Activated B cell treated with CpG ODN at 0.5 μM for 24 hours (primary cell): Measurements from ENCODE around the gene KCND2. TPM values are rescaled to one million over a fixed set of nuclear protein-coding genes. Genes with fewer than 3 reads are reported as not detected.

Source experiments
- ATAC-seq: fragments of 200-7000 bp; cut with Tn5 transposase; one replicate; pipeline ENCODE4 v1.10.0; 2021; ENCODE audit warnings: low read depth, mild to moderate bottlenecking, moderate library complexity
- CTCF ChIA-PET: fragments of 350-600 bp; sonication (Branson Sonifier 250); formaldehyde crosslinking; loops from one replicate; lab custom pipeline; 2021; ENCODE audit warnings: antibody characterized with exemption; lab: Charles Lee
- POLR2A ChIA-PET: fragments of 350-600 bp; sonication (Branson Sonifier 250); formaldehyde crosslinking; loops from one replicate; lab custom pipeline; 2021; ENCODE audit warnings: antibody characterized with exemption; lab: Charles Lee
- DNase-seq: peaks from one replicate; pipeline ENCODE4 v3.0.0; 2022
- H3K27ac Mint-ChIP-seq: one replicate; pipeline ENCODE4 v1.8.0; 2020; ENCODE audit warnings: mixed read lengths
- H3K27me3 Mint-ChIP-seq: one replicate; pipeline ENCODE4 v1.8.0; 2021; ENCODE audit warnings: mixed read lengths
- H3K36me3 Mint-ChIP-seq: one replicate; pipeline ENCODE4 v1.8.0; 2021; ENCODE audit warnings: low read depth, mixed read lengths
- H3K4me1 Mint-ChIP-seq: one replicate; pipeline ENCODE4 v1.8.0; 2021; ENCODE audit warnings: mixed read lengths
- H3K4me3 Mint-ChIP-seq: one replicate; pipeline ENCODE4 v1.8.0; 2020; ENCODE audit warnings: mild to moderate bottlenecking, mixed read lengths
- H3K9me3 Mint-ChIP-seq: one replicate; pipeline ENCODE4 v1.8.0; 2020; ENCODE audit warnings: mixed read lengths
- intact Hi-C: fragments of 100-400 bp; cut with micrococcal nuclease; formaldehyde crosslinking; loops from one replicate; pipeline ENCODE4 v1.15.1; 2024
- total RNA-seq: library from RNA; stranded (reverse); gene quantifications from 2 replicates; pipeline ENCODE4 v1.2.3, GENCODE V29; 2022
- TF ChIP-seq, protein P1 (sequence below): fragments of 200-600 bp; IDR thresholded peaks from one replicate; pipeline ENCODE4 v1.8.0; 2022; ENCODE audit warnings: antibody characterized with exemption, mild to moderate bottlenecking

KCND2 gene
- total RNA-seq, 1 donor from 2014 or later, result not detected

GRCh38 chr7:120703585-120704240 is 430.7 kb downstream of the KCND2 start:
- Mint-ChIP-seq H3K27ac (no peak overlapping the region), H3K4me1 (no peaks in the 10 kb centered on the region), H3K4me3 (no peak overlapping the region), H3K36me3 (no peaks in the 10 kb centered on the region), H3K9me3 (peaks cover 3% of the 10 kb centered on the region), H3K27me3 (no peaks in the 10 kb centered on the region)
- TF ChIP-seq, protein P1, sequence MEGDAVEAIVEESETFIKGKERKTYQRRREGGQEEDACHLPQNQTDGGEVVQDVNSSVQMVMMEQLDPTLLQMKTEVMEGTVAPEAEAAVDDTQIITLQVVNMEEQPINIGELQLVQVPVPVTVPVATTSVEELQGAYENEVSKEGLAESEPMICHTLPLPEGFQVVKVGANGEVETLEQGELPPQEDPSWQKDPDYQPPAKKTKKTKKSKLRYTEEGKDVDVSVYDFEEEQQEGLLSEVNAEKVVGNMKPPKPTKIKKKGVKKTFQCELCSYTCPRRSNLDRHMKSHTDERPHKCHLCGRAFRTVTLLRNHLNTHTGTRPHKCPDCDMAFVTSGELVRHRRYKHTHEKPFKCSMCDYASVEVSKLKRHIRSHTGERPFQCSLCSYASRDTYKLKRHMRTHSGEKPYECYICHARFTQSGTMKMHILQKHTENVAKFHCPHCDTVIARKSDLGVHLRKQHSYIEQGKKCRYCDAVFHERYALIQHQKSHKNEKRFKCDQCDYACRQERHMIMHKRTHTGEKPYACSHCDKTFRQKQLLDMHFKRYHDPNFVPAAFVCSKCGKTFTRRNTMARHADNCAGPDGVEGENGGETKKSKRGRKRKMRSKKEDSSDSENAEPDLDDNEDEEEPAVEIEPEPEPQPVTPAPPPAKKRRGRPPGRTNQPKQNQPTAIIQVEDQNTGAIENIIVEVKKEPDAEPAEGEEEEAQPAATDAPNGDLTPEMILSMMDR, result no peak
- ATAC-seq, result no peak
- POLR2A ChIA-PET, result no interaction called here
- intact Hi-C loops, result no loop called here
- CTCF ChIA-PET, result no interaction called here
- DNase-seq, result no peak

- Mint-ChIP-seq H3K9me3 (no peaks in the 10 kb centered on the region), H3K36me3 (no peaks in the 10 kb centered on the region), H3K4me1 (no peaks in the 10 kb centered on the region), H3K4me3 (no peak overlapping the region), H3K27me3 (peaks cover under 1% of the 10 kb centered on the region), H3K27ac (no peak overlapping the region)
- TF ChIP-seq, protein P1, result no peak
- ChIA-PET CTCF (interaction anchor here (0.9 kb wide), 1 partner anchor 12 kb away, joined by 3 read pairs; no protein-coding TSS in a partner anchor), POLR2A (no interaction called here)
- DNase-seq (no peak), ATAC-seq (no peak)
- intact Hi-C loops, result no loop called here
These were observed 436.4 kb downstream of the KCND2 start for GRCh38 chr7:120709252-120709971.

DNA sequence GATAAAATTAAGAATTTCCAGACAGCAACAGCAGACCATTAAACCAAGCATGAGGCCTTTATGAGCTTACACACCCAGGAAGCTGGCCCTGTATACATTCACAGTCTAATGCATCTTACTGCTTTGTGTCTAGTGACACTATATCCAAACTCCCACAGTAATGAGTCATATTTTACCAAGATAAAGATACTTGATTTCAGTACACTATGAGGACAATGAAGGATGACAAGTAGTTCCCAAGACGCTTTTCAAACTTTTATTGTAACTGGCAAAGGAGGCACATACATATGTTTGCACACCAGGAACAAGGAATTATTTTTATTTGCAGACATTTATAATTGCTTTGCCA is 437.0 kb downstream of the KCND2 start:
- Mint-ChIP-seq H3K9me3 (no peaks in the 10 kb centered on the region), H3K4me1 (no peaks in the 10 kb centered on the region), H3K27me3 (peaks cover 2% of the 10 kb centered on the region), H3K4me3 (no peak overlapping the region), H3K27ac (no peak overlapping the region), H3K36me3 (no peaks in the 10 kb centered on the region)
- CTCF ChIA-PET, result no interaction called here
- ATAC-seq (no peak), DNase-seq (no peak)
- POLR2A ChIA-PET, result no interaction called here
- TF ChIP-seq, protein P1, result no peak
- intact Hi-C loops, result no loop called here

- intact Hi-C loops, result no loop called here
- DNase-seq, result no peak
- ChIA-PET CTCF (no interaction called here), POLR2A (no interaction called here)
- Mint-ChIP-seq H3K9me3 (no peaks in the 10 kb centered on the region), H3K27ac (no peak overlapping the region), H3K4me1 (no peaks in the 10 kb centered on the region), H3K36me3 (no peaks in the 10 kb centered on the region), H3K4me3 (no peak overlapping the region), H3K27me3 (peaks cover 4% of the 10 kb centered on the region)
- ATAC-seq, result no peak
- TF ChIP-seq, protein P1, result no peak
These were observed 442.0 kb downstream of the KCND2 start for GRCh38 chr7:120714945-120715344.

DNA sequence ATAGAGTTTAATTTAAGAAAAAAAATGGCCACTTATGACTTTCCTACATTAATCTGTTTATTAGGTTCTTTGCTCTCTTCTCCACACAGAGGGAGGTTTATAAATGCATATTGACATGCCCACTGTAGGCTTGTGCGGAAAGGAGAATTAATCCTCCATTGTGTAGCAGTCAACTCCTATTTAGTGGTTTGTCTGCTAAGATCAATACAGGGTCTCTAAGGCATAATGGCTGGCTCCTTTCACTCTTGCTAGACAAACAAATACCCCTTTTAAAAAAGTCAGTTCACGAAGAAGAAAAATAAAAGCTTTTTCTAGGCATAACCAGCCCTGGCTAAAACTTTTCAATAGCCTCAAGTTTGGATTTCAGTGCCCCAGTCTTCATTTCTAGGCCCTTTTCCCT is 443.3 kb downstream of the KCND2 start:
- TF ChIP-seq, protein P1, result no peak
- Mint-ChIP-seq H3K4me1 (no peaks in the 10 kb centered on the region), H3K4me3 (no peak overlapping the region), H3K27ac (no peak overlapping the region), H3K9me3 (no peaks in the 10 kb centered on the region), H3K27me3 (peaks cover 4% of the 10 kb centered on the region), H3K36me3 (no peaks in the 10 kb centered on the region)
- intact Hi-C loops, result no loop called here
- DNase-seq, result no peak
- POLR2A ChIA-PET, result no interaction called here
- CTCF ChIA-PET, result no interaction called here
- ATAC-seq, result no peak
